T1000 (cell line): ENCODE data around the gene FANCC.

ENCODE experiments used
- DNase-seq: peaks from one replicate; lab custom pipeline; 2025; ENCODE audit warnings: mixed read lengths; lab: John Stamatoyannopoulos, UW

FANCC gene

GRCh38 chr9:95099321-95100070 is 218.0 kb downstream of the FANCC start:
- no peak for DNase-seq

GRCh38 chr9:95098391-95098921 is 219.1 kb downstream of the FANCC start:
- no peak for DNase-seq

- DNase-seq: no peak
These were observed 220.2 kb downstream of the FANCC start for GRCh38 chr9:95097279-95097678.

- no peak for DNase-seq
These were observed 220.7 kb downstream of the FANCC start for GRCh38 chr9:95096807-95097206.

- DNase-seq: no peak
These were observed 221.1 kb downstream of the FANCC start for GRCh38 chr9:95096381-95096780.

GRCh38 chr9:95095641-95096355 is 221.7 kb downstream of the FANCC start:
- DNase-seq: no peak

- no peak for DNase-seq
These were observed 223.5 kb downstream of the FANCC start for GRCh38 chr9:95094002-95094401.

GRCh38 chr9:95093586-95093985 is 223.9 kb downstream of the FANCC start:
- no peak for DNase-seq

- DNase-seq: peak; percentile 63
These were observed 225.0 kb downstream of the FANCC start for GRCh38 chr9:95092262-95093072.

- DNase-seq: no peak
These were observed 225.8 kb downstream of the FANCC start for GRCh38 chr9:95091601-95092261.

- DNase-seq: no peak
These were observed 226.5 kb downstream of the FANCC start for GRCh38 chr9:95090871-95091577.

- no peak for DNase-seq
These were observed 227.3 kb downstream of the FANCC start for GRCh38 chr9:95090023-95090791.

GRCh38 chr9:95089257-95090022 is 228.1 kb downstream of the FANCC start:
- no peak for DNase-seq

GRCh38 chr9:95088421-95089161 is 228.9 kb downstream of the FANCC start:
- DNase-seq: no peak

GRCh38 chr9:95087659-95088242 is 229.8 kb downstream of the FANCC start:
- no peak for DNase-seq

GRCh38 chr9:95086564-95086955 is 230.9 kb downstream of the FANCC start:
- no peak for DNase-seq

GRCh38 chr9:95085861-95086563 is 231.5 kb downstream of the FANCC start:
- DNase-seq: no peak
